ENCODE measurements around the gene INSIG2.

GRCh38 chr2:118044103-118044716 lies 44.1 kb upstream of the INSIG2 start:
- TF ChIP-seq CTCF (IDR thresholded peaks at IDR 0.05) (no peak), POLR2A (IDR thresholded peaks at IDR 0.05) (no peak), EP300 (IDR thresholded peaks at IDR 0.05) (no peak)

Data from tibial nerve (tissue), 4 donors.